Astrocyte (in vitro differentiated cells and primary cell): ENCODE results near the gene WNT3A. TPM values are rescaled to one million over a fixed set of nuclear protein-coding genes. Genes with fewer than 3 reads are reported as not detected.

Experiments used
- DNase-seq: peaks from one replicate; pipeline ENCODE4 v3.0.0-alpha.2; 2010; ENCODE audit warnings: low read depth
- FAIRE-seq: peaks from 2 replicates; lab custom pipeline; 2011; peaks lifted over from hg19 to GRCh38; lab: Jason Lieb, UNC
- H2AFZ ChIP-seq: 2 replicates; pipeline ENCODE4 v1.6.0; 2012; ENCODE audit warnings: low read depth, low read length, inconsistent platforms
- H3K27ac ChIP-seq: 2 replicates; pipeline ENCODE4 v1.5.1; 2011; ENCODE audit warnings: low read depth, low read length, inconsistent platforms
- H3K27me3 ChIP-seq: 2 replicates; pipeline ENCODE4 v1.6.0; 2011; ENCODE audit warnings: low read length, inconsistent platforms; ENCODE audit not compliant: insufficient read depth
- H3K36me3 ChIP-seq: 2 replicates; pipeline ENCODE4 v1.5.1; 2011; ENCODE audit warnings: low read length, inconsistent platforms; ENCODE audit not compliant: insufficient read depth
- H3K4me1 ChIP-seq: 2 replicates; pipeline ENCODE4 v1.5.1; 2011; ENCODE audit warnings: low read length, inconsistent platforms; ENCODE audit not compliant: insufficient read depth
- H3K4me2 ChIP-seq: 2 replicates; pipeline ENCODE4 v1.6.0; 2012; ENCODE audit warnings: low read length, inconsistent platforms
- H3K4me3 ChIP-seq: 2 replicates; pipeline ENCODE4 v1.5.1; 2011; ENCODE audit warnings: low read depth, mild to moderate bottlenecking, low read length, inconsistent platforms; ENCODE audit not compliant: insufficient read depth
- H3K79me2 ChIP-seq: 2 replicates; pipeline ENCODE4 v1.6.0; 2012; ENCODE audit warnings: mild to moderate bottlenecking, low read length, inconsistent platforms; ENCODE audit not compliant: insufficient read depth
- H3K9ac ChIP-seq: 2 replicates; pipeline ENCODE4 v1.6.0; 2012; ENCODE audit warnings: mild to moderate bottlenecking, low read length, inconsistent platforms
- H3K9me3 ChIP-seq: 2 replicates; pipeline ENCODE4 v1.5.1; 2012; ENCODE audit warnings: low read depth, mild to moderate bottlenecking, low read length, inconsistent platforms; ENCODE audit not compliant: insufficient read depth
- H4K20me1 ChIP-seq: 2 replicates; pipeline ENCODE4 v1.6.0; 2012; ENCODE audit warnings: low read length, inconsistent platforms; ENCODE audit not compliant: insufficient read depth
- H3K27ac Mint-ChIP-seq: one replicate; pipeline ENCODE4 v1.8.0; 2021; ENCODE audit warnings: mild to moderate bottlenecking, mixed read lengths; ENCODE audit not compliant: unreplicated experiment
- H3K27me3 Mint-ChIP-seq: one replicate; pipeline ENCODE4 v1.8.0; 2021; ENCODE audit warnings: low read depth, mixed read lengths; ENCODE audit not compliant: unreplicated experiment
- H3K36me3 Mint-ChIP-seq: one replicate; pipeline ENCODE4 v1.8.0; 2021; ENCODE audit warnings: low read depth, mixed read lengths; ENCODE audit not compliant: unreplicated experiment
- H3K4me1 Mint-ChIP-seq: one replicate; pipeline ENCODE4 v1.8.0; 2021; ENCODE audit warnings: low read depth, mixed read lengths; ENCODE audit not compliant: unreplicated experiment
- H3K4me3 Mint-ChIP-seq: one replicate; pipeline ENCODE4 v1.8.0; 2021; ENCODE audit warnings: mild to moderate bottlenecking, moderate library complexity, mixed read lengths; ENCODE audit not compliant: unreplicated experiment
- H3K9me3 Mint-ChIP-seq: one replicate; pipeline ENCODE4 v1.8.0; 2021; ENCODE audit warnings: mild to moderate bottlenecking, mixed read lengths; ENCODE audit not compliant: unreplicated experiment
- CTCF ChIP-seq: IDR thresholded peaks from 2 replicates; pipeline ENCODE4 v1.5.1; 2011; ENCODE audit warnings: low read depth, mild to moderate bottlenecking, inconsistent platforms, low read length, moderate library complexity; ENCODE audit not compliant: insufficient read depth
- EZH2 ChIP-seq: IDR thresholded peaks from 2 replicates; pipeline ENCODE4 v1.6.1; 2012; ENCODE audit warnings: mild to moderate bottlenecking, low read length, inconsistent platforms; ENCODE audit not compliant: insufficient read depth
- total RNA-seq: library from RNA; stranded (reverse); gene quantifications from 2 replicates; pipeline ENCODE4 v1.2.1, GENCODE V29; 2021

The WNT3A gene
- total RNA-seq, 1 donor from 2014 or later, result not detected

DNA sequence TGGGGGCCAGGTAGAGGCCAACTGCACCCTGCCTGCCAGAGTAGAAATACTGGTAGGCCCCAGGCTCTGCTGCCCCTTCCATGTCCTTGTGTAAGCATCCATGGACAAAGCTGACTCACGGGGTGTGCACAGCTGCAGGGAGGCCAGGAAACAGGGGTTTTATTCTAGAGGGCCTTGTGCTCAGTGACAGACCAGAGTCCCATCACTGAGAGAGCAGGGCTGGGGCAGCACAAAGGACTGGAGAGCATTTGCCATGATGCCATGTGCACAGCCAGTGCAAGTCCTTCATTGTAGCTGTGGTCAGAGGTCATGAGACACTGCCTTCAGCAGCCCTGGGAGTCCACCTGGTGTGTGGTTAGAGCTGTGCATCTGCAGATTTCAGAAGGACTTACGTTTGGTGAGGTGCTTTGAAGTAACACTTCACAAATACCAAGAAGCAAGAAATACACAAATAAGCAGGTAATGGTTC lies 83.8 kb downstream of the WNT3A start:
- no peak for TF ChIP-seq EZH2
- TF ChIP-seq CTCF, result no peak
- no peak overlapping the region for H3K4me3 ChIP-seq
- H3K36me3 Mint-ChIP-seq, result peaks cover 4% of the 10 kb centered on the region
- peaks cover 14% of the 10 kb centered on the region for H3K36me3 ChIP-seq
- H3K79me2 ChIP-seq, result peaks cover 100% of the 10 kb centered on the region
- H3K4me3 Mint-ChIP-seq, result no peak overlapping the region
- FAIRE-seq, result no peak
- peaks cover 3% of the 10 kb centered on the region for H3K9me3 Mint-ChIP-seq
- peak overlapping the region; percentile 21 for H3K4me2 ChIP-seq
- no peak overlapping the region for H2AFZ ChIP-seq
- peaks cover 45% of the 10 kb centered on the region for H3K4me1 ChIP-seq
- no peak overlapping the region for H3K27ac ChIP-seq
- H3K27me3 ChIP-seq, result no peaks in the 10 kb centered on the region
- peak overlapping the region; percentile 77 for H3K27ac Mint-ChIP-seq
- H4K20me1 ChIP-seq, result peaks cover 100% of the 10 kb centered on the region
- H3K9ac ChIP-seq, result no peak overlapping the region
- H3K9me3 ChIP-seq, result peaks cover 10% of the 10 kb centered on the region
- peaks cover 78% of the 10 kb centered on the region for H3K4me1 Mint-ChIP-seq
- no peaks in the 10 kb centered on the region for H3K27me3 Mint-ChIP-seq
- no peak for DNase-seq

GRCh38 chr1:228091084-228091483 lies 84.3 kb downstream of the WNT3A start:
- Mint-ChIP-seq H3K27ac (peak overlapping the region; percentile 60), H3K27me3 (no peaks in the 10 kb centered on the region), H3K4me1 (peaks cover 78% of the 10 kb centered on the region), H3K4me3 (peak overlapping the region; percentile 7), H3K36me3 (peaks cover 7% of the 10 kb centered on the region), H3K9me3 (peaks cover 3% of the 10 kb centered on the region)
- Histone ChIP-seq H4K20me1 (peaks cover 100% of the 10 kb centered on the region), H3K27me3 (no peaks in the 10 kb centered on the region), H3K4me2 (peak overlapping the region; percentile 21), H3K9me3 (peaks cover 10% of the 10 kb centered on the region), H3K27ac (no peak overlapping the region), H2AFZ (no peak overlapping the region), H3K4me1 (peaks cover 41% of the 10 kb centered on the region), H3K79me2 (peaks cover 100% of the 10 kb centered on the region), H3K36me3 (peaks cover 14% of the 10 kb centered on the region), H3K9ac (no peak overlapping the region), H3K4me3 (no peak overlapping the region)
- TF ChIP-seq CTCF (no peak), EZH2 (no peak)
- no peak for DNase-seq
- no peak for FAIRE-seq

DNA sequence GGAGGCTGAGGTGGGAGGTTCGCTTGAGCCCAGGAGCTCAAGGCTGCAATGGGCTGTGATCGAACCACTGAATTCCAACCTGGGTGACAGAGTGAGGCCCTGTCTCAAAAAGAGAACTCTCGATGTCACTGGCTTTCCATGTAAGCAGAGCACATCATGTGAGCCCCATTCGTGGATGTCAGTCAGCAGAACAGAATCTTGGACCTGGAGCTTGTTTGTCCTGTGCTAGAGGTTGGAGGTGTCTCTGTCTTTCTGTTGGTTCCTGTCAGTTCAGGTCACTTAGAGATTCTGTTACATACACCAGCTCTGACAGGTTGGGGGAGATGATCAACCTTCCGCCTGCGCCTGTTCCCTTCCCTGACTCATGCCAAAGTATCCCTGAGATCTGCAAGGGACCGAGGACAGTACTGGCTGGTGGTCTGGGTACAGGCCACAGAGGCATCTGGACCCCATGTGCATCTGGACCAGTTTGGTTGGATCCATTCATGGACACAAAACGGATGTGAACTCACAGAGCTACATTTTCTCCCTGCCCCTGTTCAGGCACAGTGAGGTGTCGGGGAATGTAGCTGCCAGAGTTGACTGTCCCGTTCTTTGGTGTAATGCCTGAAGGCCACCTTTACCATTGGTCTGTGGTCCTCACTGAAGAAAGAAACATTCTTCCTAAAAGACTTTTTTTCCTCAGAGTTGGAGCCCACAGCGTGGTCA lies 85.7 kb downstream of the WNT3A start:
- H3K4me1 ChIP-seq, result peaks cover 28% of the 10 kb centered on the region
- TF ChIP-seq EZH2 (no peak), CTCF (no peak)
- peaks cover 67% of the 10 kb centered on the region for H3K4me1 Mint-ChIP-seq
- no peak overlapping the region for H3K9ac ChIP-seq
- no peak overlapping the region for H3K27ac ChIP-seq
- H3K9me3 ChIP-seq, result peaks cover 10% of the 10 kb centered on the region
- H3K4me2 ChIP-seq, result no peak overlapping the region
- no peak overlapping the region for H3K4me3 Mint-ChIP-seq
- peaks cover 11% of the 10 kb centered on the region for H3K36me3 Mint-ChIP-seq
- H3K79me2 ChIP-seq, result peaks cover 100% of the 10 kb centered on the region
- FAIRE-seq, result no peak
- no peaks in the 10 kb centered on the region for H3K27me3 ChIP-seq
- DNase-seq, result no peak
- H3K27me3 Mint-ChIP-seq, result no peaks in the 10 kb centered on the region
- H3K4me3 ChIP-seq, result no peak overlapping the region
- peaks cover 14% of the 10 kb centered on the region for H3K36me3 ChIP-seq
- peaks cover 3% of the 10 kb centered on the region for H3K9me3 Mint-ChIP-seq
- H2AFZ ChIP-seq, result no peak overlapping the region
- peaks cover 100% of the 10 kb centered on the region for H4K20me1 ChIP-seq
- H3K27ac Mint-ChIP-seq, result peak overlapping the region; percentile 60
